ENCODE results near the gene ZNRF3.

GRCh38 chr22:28925916-28926315 is 42.5 kb downstream of the ZNRF3 start:
- TF ChIP-seq CTCF (IDR thresholded peaks at IDR 0.05) (no peak), EZH2 (IDR thresholded peaks at IDR 0.05; ENCODE audit: borderline replicate concordance, insufficient read depth, low read depth, low read length, poor library complexity, severe bottlenecking) (no peak)
